HUES6 (cell line): Measurements from ENCODE around the gene INPP5B.
"Not testable (repeated sequence)": the region's sequence is repeated elsewhere in the genome, so short reads cannot be mapped to it uniquely, and the experiment has no call there.

Source experiments
- H3K27ac ChIP-seq: 2 replicates; pipeline ENCODE4 v1.7.0; 2013; ENCODE audit warnings: low read depth, mild to moderate bottlenecking, low read length, inconsistent platforms
- H3K27me3 ChIP-seq: 2 replicates; pipeline ENCODE4 v1.6.1; 2013; ENCODE audit warnings: low read length; ENCODE audit not compliant: control insufficient read depth, insufficient read depth
- H3K36me3 ChIP-seq: 2 replicates; pipeline ENCODE4 v1.6.1; 2013; ENCODE audit warnings: low read length; ENCODE audit not compliant: control insufficient read depth, insufficient read depth
- H3K4me1 ChIP-seq: 2 replicates; pipeline ENCODE4 v1.6.1; 2013; ENCODE audit warnings: low read length; ENCODE audit not compliant: control insufficient read depth, insufficient read depth
- H3K4me3 ChIP-seq: 2 replicates; pipeline ENCODE4 v1.5.1; 2013; ENCODE audit warnings: low read depth, low read length
- H3K9ac ChIP-seq: one replicate; pipeline ENCODE4 v1.6.1; 2013; ENCODE audit warnings: mild to moderate bottlenecking, low read length
- H3K9me3 ChIP-seq: 2 replicates; pipeline ENCODE4 v1.6.1; 2013; ENCODE audit warnings: low read depth, low read length; ENCODE audit not compliant: control insufficient read depth, insufficient read depth

INPP5B gene

DNA sequence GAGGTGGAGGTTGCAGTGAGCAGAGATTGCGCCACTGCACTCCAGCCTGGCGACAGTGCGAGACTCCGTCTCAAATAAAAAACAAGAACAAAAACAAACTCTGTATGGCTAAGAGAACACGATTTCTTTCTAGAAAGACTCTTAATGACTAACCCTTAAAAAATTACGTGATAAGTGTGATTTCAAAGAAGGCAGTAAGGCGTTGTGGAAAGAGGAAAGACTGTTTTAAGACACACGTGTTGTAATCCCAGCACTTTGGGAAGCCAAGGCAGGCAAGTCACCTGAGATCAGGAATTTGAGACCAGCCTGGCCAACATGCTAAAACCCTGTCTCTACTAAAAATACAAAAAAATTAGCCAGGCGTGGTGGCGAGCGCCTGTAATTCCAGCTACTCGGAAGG is 17.3 kb upstream of the INPP5B start:
- H3K9ac ChIP-seq, H3K27ac ChIP-seq, H3K4me3 ChIP-seq, H3K9me3 ChIP-seq, H3K27me3 ChIP-seq, H3K4me1 ChIP-seq: not testable (repeated sequence)
- H3K36me3 ChIP-seq: peaks cover 72% of the 10 kb centered on the region

DNA sequence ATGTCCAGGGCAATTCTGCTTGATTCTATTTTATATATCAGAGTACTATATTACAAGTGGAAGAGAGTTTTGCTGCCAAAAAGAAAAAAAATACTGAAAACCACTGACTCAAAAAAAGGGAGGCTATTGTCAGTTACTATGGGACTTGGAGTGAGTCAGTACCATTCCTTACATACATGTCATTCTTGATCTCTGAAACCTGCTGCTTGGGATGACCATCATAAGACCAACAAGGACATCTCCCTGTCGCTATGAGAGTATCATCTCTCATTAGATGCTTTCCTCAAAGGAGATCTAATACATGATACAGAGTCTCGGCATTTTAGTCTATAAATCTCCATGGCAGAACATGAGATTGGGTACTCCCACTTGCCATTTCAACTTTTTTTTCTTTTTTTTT is 11.8 kb upstream of the INPP5B start:
- Histone ChIP-seq H3K4me1 (no peaks in the 10 kb centered on the region), H3K9ac (no peak overlapping the region), H3K36me3 (peaks cover 56% of the 10 kb centered on the region), H3K4me3 (no peak overlapping the region), H3K9me3 (no peaks in the 10 kb centered on the region), H3K27me3 (no peaks in the 10 kb centered on the region), H3K27ac (no peak overlapping the region)

DNA sequence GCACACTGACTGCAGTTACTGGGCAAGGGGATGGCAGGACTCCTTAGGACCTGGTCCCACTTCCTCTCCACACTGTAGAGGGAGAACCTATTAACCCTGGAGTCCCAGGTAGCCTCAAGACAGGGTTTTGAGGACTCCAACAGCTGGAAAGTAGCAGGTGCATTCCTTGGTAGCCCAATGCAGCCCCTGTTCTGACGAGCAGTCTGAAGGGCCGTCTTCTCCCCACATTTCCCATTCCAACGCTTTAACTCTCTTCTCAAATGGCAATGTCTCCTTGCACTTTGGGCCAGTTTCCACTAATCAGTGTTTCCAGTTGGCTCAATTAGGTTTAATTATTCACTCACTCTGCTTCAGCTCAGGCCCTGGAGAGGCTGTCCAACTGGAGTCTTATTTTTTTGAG is 8.8 kb upstream of the INPP5B start:
- H3K4me3 ChIP-seq: no peak overlapping the region
- H3K9ac ChIP-seq: no peak overlapping the region
- H3K27me3 ChIP-seq: no peaks in the 10 kb centered on the region
- H3K4me1 ChIP-seq: no peaks in the 10 kb centered on the region
- H3K27ac ChIP-seq: no peak overlapping the region
- peaks cover 41% of the 10 kb centered on the region for H3K36me3 ChIP-seq
- no peaks in the 10 kb centered on the region for H3K9me3 ChIP-seq

DNA sequence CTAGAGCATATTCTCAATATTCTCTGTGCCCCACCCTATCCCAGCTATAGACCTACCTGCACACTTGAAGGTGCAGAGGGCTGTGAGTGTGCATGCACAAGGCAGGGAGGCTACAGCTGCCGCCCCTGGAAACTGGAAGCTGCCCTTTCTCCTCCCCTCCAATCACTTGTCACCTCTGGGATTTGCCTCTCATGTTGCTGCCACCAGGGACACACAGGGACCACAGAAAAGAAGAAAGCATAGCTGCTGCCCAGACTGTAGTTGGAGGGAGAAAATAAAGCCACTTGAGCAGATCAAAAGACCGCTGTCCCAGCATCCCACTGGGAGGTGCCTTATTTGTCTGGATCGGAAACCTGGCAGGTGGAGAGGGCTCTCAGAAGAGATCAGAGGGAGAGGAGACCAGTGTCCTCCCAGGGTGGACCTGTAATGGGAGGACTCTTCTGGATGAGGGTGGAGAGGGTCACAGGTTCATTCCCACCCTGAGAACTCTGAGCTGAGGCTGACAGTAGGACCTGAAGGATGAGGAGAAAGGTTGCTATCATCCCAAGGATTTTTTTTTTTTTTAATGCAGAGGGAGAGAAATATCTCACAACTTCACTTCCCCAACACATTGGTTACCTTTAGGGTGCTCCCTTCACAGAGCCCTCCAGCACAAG is 7.6 kb upstream of the INPP5B start:
- H3K4me3 ChIP-seq: no peak overlapping the region
- H3K36me3 ChIP-seq: peaks cover 30% of the 10 kb centered on the region
- H3K9me3 ChIP-seq: no peaks in the 10 kb centered on the region
- peaks cover 4% of the 10 kb centered on the region; the same call in 1 of the 2 replicates for H3K4me1 ChIP-seq
- no peak overlapping the region for H3K9ac ChIP-seq
- H3K27ac ChIP-seq: no peak overlapping the region
- no peaks in the 10 kb centered on the region for H3K27me3 ChIP-seq

DNA sequence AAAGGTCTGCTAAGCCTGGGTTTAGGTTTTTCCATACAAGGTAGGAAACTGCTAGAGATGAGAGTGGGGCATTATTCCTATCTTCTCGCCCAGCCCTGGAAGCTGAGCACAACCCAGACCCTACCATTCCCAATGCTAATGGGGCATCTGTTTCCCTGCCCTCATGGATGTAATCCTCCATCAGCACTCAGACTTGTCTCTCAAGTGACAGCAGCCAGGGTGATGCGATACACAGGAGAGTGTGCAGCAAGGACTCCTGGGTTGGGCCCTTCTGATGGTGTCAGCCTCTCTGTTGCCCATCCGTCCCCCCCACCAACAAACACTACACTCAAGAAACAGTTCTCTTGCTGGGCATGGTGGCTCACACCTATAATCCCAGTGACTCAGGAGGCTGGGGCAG is 5.9 kb upstream of the INPP5B start:
- H3K9ac ChIP-seq: no peak overlapping the region
- H3K9me3 ChIP-seq: no peaks in the 10 kb centered on the region
- peaks cover 5% of the 10 kb centered on the region; the same call in 1 of the 2 replicates for H3K4me1 ChIP-seq
- H3K27me3 ChIP-seq: no peaks in the 10 kb centered on the region
- no peak overlapping the region for H3K4me3 ChIP-seq
- H3K27ac ChIP-seq: no peak overlapping the region
- H3K36me3 ChIP-seq: peaks cover 13% of the 10 kb centered on the region

DNA sequence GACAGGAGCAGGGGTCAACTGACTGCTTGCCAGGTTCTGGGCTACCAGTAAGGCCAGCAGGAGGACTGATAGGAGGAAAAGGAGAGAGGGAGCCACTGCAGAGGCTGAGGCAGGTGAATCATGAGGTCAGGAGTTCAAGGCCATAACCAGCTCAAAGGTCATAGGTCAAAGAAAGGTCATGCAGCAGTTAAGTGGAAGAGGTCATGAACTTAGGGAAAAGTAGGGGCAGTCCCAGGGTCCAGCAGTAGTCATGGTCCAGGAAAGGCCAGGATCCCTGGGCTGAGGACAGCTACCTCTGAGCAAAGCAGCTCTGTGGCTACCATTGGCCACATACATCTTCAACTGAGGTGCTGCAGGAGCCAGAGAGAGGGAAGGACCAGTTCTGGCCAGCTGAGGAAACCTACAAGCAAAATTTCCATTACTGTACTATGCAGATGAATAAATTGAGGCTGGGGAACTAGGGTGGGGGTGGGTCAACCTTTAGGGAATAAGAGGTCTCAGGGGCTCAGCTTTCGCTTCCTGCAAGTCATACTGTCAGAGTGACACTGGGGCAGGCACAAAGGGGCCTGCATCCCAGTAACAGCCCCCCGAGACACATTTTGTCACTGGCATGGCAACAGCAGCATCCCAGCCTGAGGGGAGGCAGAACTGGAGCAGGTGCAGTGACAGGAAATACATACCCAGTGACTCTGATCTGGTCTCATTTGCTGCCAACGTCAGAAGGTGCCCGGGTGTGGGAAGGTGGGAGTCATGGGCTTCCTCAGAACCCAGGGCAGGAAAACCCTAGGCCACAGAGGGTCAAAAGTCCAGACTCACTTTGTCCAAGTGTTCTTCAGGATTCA is 5.2 kb upstream of the INPP5B start:
- H3K4me1 ChIP-seq: peaks cover 5% of the 10 kb centered on the region; the same call in 1 of the 2 replicates
- no peaks in the 10 kb centered on the region for H3K27me3 ChIP-seq
- H3K9ac ChIP-seq: no peak overlapping the region
- H3K27ac ChIP-seq: no peak overlapping the region
- H3K9me3 ChIP-seq: no peaks in the 10 kb centered on the region
- peaks cover 6% of the 10 kb centered on the region for H3K36me3 ChIP-seq
- no peak overlapping the region for H3K4me3 ChIP-seq

DNA sequence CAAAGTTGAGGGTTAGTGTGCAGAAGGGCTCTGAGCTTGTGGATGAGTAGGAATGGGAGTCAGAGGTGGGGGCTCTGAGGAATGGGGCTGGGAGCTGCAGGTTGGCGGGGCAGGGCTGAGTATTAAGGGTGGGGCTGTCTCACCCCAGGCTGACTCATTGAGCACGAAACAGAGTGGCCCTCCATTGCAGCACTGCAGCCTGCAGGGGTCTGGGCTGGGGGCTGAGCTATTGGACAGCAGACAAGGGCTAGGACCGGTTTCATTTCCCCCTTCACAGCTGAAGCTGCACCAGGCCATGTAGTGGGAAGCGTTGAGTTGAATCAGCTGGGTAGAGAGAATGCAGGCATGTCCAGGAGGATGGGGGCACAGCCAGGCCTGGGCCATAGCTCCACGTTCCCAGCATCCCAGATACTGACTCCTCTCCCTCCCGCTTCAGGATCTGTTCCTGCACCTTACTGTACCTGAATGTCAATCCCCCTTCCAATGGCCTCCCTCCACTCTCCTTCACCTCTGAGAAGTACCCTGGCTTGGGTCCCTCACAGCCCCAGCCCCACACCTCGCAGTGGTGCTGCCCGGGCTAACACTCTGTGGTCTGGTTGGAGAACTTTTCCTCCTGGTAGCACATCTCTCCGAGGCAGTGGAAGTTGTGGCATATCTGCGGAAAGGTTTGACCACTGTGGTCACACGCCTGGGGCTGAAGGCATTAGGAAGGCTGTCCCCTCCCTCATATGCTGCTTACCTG is 4.4 kb upstream of the INPP5B start:
- no peak overlapping the region for H3K4me3 ChIP-seq
- no peak overlapping the region for H3K9ac ChIP-seq
- peaks cover 5% of the 10 kb centered on the region; the same call in 1 of the 2 replicates for H3K4me1 ChIP-seq
- no peaks in the 10 kb centered on the region; the same call in 1 of the 2 replicates for H3K36me3 ChIP-seq
- H3K27ac ChIP-seq: no peak overlapping the region
- no peaks in the 10 kb centered on the region for H3K9me3 ChIP-seq
- no peaks in the 10 kb centered on the region for H3K27me3 ChIP-seq

DNA sequence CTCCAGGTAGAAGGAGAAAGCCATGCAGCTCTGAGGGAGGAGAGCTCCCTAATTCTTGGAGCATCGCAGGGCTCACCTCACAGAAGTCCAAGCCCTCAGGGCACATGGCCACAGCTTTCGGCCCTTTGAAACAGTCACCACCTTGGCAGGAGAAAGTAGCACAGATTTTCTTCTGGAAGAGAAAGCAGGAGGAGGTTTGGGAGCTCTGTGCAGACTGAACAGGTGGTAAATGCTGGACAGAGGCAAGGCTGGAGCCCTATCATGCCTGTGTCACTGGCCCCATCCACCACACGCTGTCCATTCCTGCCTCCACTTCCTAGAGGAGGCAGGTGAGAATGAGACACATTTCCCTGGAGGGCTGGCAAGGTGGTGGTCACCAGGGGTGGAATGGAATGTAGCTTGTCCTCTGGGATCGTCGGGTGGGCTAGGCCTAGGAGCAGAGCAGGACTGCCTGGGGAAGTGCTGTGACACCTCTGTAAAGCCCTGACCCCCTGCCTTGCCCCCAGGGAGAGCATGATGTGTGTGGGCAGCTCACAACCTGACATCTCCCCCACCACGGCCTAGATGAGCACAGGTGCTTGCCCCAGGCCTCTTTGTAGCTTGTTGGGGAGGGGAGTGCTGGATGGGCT is 2.8 kb upstream of the INPP5B start:
- Histone ChIP-seq H3K4me1 (peaks cover 8% of the 10 kb centered on the region), H3K9ac (no peak overlapping the region), H3K36me3 (no peaks in the 10 kb centered on the region), H3K9me3 (no peaks in the 10 kb centered on the region), H3K27ac (no peak overlapping the region), H3K4me3 (no peak overlapping the region), H3K27me3 (no peaks in the 10 kb centered on the region)

DNA sequence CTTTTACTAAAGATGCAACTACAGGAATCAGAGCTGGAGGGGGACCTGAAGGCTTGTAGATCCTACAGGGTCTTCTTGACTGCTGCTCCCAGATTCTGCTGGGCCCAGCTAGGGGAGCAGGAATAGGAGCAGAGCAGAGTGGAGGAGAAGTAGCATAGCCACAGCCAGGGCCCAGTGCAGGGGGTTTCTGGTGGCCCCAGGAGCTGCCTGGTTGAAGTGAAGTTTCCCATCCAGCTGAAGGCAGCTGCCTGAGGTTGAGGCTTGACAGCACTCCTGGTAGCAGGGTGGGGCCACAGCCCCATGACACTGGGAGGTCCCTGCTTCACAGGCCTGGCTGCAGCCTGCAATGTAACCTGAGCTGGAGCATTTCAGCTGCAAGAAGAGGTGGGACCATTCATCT is 2.0 kb upstream of the INPP5B start:
- Histone ChIP-seq H3K27ac (no peak overlapping the region), H3K9me3 (no peaks in the 10 kb centered on the region), H3K9ac (no peak overlapping the region), H3K4me1 (peaks cover 8% of the 10 kb centered on the region), H3K4me3 (no peak overlapping the region), H3K27me3 (no peaks in the 10 kb centered on the region), H3K36me3 (no peaks in the 10 kb centered on the region)

DNA sequence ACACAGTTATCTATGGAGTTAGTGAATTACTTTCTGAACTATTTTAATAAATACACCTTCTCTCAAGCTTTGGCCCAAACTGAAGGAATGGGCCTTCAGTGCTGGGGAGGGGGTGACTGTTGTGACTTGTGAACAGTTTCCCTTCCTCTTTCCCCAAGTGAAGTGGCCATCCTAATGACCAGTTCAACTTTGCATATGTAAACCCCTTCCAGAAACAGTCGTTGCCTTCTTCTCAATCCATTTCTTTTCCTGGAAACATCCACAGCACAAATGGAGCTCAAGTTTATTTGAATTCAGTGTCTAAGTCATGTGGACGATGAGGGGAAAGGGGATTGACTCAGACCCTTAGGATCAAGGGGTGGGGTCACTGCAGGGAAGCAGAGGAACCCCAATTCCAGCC is 1.3 kb upstream of the INPP5B start:
- Histone ChIP-seq H3K27ac (no peak overlapping the region), H3K4me3 (no peak overlapping the region), H3K4me1 (peaks cover 8% of the 10 kb centered on the region), H3K27me3 (no peaks in the 10 kb centered on the region), H3K36me3 (0 out of 2 replicates have a peak, but pooled peaks cover 1% of the 10 kb centered on the region), H3K9me3 (no peaks in the 10 kb centered on the region), H3K9ac (no peak overlapping the region)
